Glutamatergic neuron (in vitro differentiated cells): ENCODE results near the gene INTS6. TPM values are rescaled to one million over a fixed set of nuclear protein-coding genes. Genes with fewer than 3 reads are reported as not detected.

Experiments
- DNase-seq: peaks from one replicate; pipeline ENCODE4 v3.0.0; 2022
- H3K27ac Mint-ChIP-seq: one replicate; pipeline ENCODE4 v1.8.0; 2020; ENCODE audit warnings: mild to moderate bottlenecking, mixed read lengths, inconsistent platforms; ENCODE audit not compliant: unreplicated experiment
- H3K27me3 Mint-ChIP-seq: one replicate; pipeline ENCODE4 v1.8.0; 2020; ENCODE audit warnings: mild to moderate bottlenecking, moderate library complexity, mixed read lengths, inconsistent platforms; ENCODE audit not compliant: unreplicated experiment
- H3K36me3 Mint-ChIP-seq: one replicate; pipeline ENCODE4 v1.8.0; 2020; ENCODE audit warnings: mild to moderate bottlenecking, mixed read lengths, inconsistent platforms; ENCODE audit not compliant: unreplicated experiment
- H3K4me1 Mint-ChIP-seq: one replicate; pipeline ENCODE4 v1.8.0; 2020; ENCODE audit warnings: mild to moderate bottlenecking, low read depth, mixed read lengths, inconsistent platforms; ENCODE audit not compliant: unreplicated experiment
- H3K4me3 Mint-ChIP-seq: one replicate; pipeline ENCODE4 v1.8.0; 2020; ENCODE audit warnings: mild to moderate bottlenecking, mixed read lengths, inconsistent platforms; ENCODE audit not compliant: unreplicated experiment
- H3K9me3 Mint-ChIP-seq: one replicate; pipeline ENCODE4 v1.8.0; 2020; ENCODE audit warnings: mild to moderate bottlenecking, moderate library complexity, mixed read lengths, inconsistent platforms; ENCODE audit not compliant: unreplicated experiment
- total RNA-seq: library from RNA; stranded (reverse); fragmentation: NEBNext Ultra II Directional; extraction: Animal tissue kit (Norgen Biotek cat#: 25700); gene quantifications from one replicate; pipeline ENCODE4 v1.2.1, GENCODE V29; 2021; ENCODE audit not compliant: unreplicated experiment
- TF ChIP-seq, protein P1 (sequence below): fragments of 200-600 bp; sonication (generic); IDR thresholded peaks from one replicate; pipeline ENCODE4 v1.5.0; 2021; ENCODE audit not compliant: partially characterized antibody, unreplicated experiment

INTS6 gene
- total RNA-seq, 1 donor from 2014 or later, result 35.6 TPM

DNA sequence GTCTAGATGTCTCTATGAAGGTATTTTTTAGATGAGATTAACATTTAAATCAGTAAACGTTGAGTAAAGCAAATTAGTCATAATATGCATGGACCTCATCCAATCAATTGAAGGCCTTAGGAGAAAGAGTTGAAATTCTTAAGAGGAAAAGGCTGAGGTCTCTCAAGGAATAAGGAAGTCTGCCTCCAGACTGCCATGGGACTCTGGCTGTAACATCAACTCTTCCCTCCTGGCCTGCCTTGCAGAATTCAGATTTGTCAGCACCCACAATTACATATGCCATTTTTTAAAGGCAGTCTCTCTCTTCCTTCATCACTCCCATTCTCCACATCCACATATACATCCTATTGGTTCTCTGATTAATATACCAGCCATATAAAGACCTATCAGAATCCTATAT lies 28.8 kb upstream of the INTS6 start:
- Mint-ChIP-seq H3K9me3 (peaks cover 2% of the 10 kb centered on the region), H3K27me3 (peaks cover 4% of the 10 kb centered on the region), H3K4me1 (no peaks in the 10 kb centered on the region), H3K4me3 (no peak overlapping the region), H3K36me3 (no peaks in the 10 kb centered on the region), H3K27ac (no peak overlapping the region)
- TF ChIP-seq, protein P1, sequence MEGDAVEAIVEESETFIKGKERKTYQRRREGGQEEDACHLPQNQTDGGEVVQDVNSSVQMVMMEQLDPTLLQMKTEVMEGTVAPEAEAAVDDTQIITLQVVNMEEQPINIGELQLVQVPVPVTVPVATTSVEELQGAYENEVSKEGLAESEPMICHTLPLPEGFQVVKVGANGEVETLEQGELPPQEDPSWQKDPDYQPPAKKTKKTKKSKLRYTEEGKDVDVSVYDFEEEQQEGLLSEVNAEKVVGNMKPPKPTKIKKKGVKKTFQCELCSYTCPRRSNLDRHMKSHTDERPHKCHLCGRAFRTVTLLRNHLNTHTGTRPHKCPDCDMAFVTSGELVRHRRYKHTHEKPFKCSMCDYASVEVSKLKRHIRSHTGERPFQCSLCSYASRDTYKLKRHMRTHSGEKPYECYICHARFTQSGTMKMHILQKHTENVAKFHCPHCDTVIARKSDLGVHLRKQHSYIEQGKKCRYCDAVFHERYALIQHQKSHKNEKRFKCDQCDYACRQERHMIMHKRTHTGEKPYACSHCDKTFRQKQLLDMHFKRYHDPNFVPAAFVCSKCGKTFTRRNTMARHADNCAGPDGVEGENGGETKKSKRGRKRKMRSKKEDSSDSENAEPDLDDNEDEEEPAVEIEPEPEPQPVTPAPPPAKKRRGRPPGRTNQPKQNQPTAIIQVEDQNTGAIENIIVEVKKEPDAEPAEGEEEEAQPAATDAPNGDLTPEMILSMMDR, result no peak
- no peak for DNase-seq

DNA sequence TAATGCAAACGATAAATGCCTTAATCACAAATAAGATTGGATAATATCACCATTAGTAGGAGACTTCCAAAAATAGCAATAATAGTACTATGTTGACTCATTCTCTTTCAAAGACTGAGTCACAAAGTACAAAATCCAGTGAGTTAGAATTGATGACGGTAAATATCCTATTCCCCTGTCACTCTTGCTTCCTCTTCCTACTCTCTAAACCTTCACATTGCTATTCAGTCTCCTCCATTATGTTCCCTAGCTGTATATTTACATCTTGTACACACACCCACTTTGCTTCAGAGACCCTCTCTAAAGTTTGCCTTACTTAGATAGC lies 26.3 kb upstream of the INTS6 start:
- Mint-ChIP-seq H3K36me3 (no peaks in the 10 kb centered on the region), H3K9me3 (peaks cover 2% of the 10 kb centered on the region), H3K4me1 (no peaks in the 10 kb centered on the region), H3K4me3 (no peak overlapping the region), H3K27me3 (peaks cover 4% of the 10 kb centered on the region), H3K27ac (no peak overlapping the region)
- TF ChIP-seq, protein P1, result no peak
- no peak for DNase-seq

DNA sequence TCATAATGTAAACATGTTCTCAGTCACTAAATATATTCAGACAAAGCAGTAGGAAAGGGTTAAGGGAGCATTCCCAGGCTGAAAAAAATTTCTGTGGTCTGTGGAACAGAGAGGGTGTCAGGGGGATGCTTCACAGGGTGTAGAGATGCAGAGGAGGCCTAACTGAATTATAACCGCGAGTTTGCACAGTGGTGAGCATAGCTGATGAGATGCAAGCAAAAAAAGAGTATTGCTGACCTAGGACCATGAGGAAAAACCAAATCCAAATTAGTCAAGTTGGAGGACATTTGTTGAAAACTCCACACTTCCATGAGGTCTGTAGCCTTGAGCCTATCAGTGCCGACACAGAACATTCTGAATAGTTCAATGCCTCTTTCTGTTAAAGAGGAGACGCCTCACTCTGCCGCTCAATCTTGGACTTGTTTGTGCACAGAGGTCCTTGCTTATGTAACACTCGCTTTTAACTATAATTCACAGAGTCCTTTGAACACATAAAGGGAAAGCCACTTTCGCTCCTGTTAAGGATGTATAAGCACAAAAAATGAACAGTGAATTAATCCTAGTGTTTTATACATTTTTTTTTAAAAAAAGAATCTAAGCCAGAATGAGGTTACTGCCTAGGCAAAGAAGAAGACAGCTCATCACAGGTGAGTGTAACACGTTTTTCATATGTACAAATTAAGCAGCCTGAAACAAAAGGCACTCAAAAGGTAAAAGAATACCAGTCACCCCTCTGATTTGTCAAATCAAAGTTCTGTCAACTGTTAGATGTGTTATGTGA lies 25.8 kb upstream of the INTS6 start:
- Mint-ChIP-seq H3K27me3 (peaks cover 3% of the 10 kb centered on the region), H3K27ac (no peak overlapping the region), H3K36me3 (no peaks in the 10 kb centered on the region), H3K4me3 (no peak overlapping the region), H3K9me3 (peaks cover 2% of the 10 kb centered on the region), H3K4me1 (no peaks in the 10 kb centered on the region)
- DNase-seq, result no peak
- TF ChIP-seq, protein P1, result no peak

DNA sequence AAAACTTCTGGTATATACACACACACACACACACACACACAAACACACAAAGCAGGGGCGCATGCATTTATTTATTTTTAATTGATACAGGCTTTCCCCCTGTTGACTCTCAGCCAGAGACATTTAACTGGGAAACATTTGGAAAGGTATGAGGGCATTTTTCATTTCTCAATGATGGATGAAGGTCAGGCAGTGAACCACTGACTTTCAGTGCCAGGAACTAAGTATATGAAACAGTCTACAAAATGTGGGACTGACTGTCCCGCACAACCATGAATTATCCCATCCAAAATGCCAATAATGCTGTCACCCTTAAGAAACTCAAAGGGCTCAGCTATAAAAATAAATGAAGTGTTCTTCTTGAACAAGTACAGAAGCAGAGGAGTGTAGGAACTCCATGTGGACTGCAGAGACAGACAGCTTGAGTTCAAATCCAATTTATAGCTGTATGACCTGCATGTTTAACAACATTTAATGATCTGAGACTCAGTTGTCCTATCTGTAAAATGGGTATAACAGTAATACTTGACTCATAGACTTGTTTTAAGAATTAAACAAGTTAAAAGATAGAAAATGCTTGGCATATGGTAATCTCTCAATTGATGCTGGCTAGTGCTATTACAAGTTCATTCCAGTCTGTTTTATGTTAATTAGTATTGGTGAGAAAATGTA lies 25.0 kb upstream of the INTS6 start:
- DNase-seq, result no peak
- TF ChIP-seq, protein P1, result no peak
- Mint-ChIP-seq H3K36me3 (no peaks in the 10 kb centered on the region), H3K27me3 (no peaks in the 10 kb centered on the region), H3K4me1 (no peaks in the 10 kb centered on the region), H3K9me3 (no peaks in the 10 kb centered on the region), H3K27ac (no peak overlapping the region), H3K4me3 (no peak overlapping the region)

DNA sequence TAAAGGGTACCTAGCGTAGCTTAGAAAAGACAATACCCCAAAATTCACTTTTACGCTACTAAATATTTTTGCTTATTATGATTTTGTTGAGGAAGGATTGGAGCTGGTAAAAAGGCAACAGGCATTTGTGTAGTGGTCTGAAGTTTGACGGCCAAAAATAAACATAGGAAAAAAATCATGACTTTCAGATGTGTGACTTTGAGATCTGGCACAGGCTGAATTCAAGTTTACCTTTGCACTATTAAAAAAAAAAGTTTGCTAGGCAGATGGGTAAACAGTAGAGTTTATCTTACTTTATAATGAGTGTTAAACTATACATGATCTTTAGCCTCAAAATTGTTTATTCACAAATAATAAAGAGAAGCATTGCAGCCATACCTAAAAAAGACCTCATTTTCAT lies 24.3 kb upstream of the INTS6 start:
- DNase-seq, result no peak
- Mint-ChIP-seq H3K9me3 (no peaks in the 10 kb centered on the region), H3K27me3 (no peaks in the 10 kb centered on the region), H3K4me3 (no peak overlapping the region), H3K4me1 (no peaks in the 10 kb centered on the region), H3K27ac (no peak overlapping the region), H3K36me3 (no peaks in the 10 kb centered on the region)
- TF ChIP-seq, protein P1, result no peak
